ENCODE data around the gene AIMP1. TPM values are rescaled to one million over a fixed set of nuclear protein-coding genes. Genes with fewer than 3 reads are reported as not detected.

AIMP1 gene
- total and polyA plus RNA-seq, 2 of the 13 experiments (the other 11 are each of a cell fraction or from before 2014, with no cell fraction given), result 28.6 to 82.9 TPM

- TF ChIP-seq, protein P1, sequence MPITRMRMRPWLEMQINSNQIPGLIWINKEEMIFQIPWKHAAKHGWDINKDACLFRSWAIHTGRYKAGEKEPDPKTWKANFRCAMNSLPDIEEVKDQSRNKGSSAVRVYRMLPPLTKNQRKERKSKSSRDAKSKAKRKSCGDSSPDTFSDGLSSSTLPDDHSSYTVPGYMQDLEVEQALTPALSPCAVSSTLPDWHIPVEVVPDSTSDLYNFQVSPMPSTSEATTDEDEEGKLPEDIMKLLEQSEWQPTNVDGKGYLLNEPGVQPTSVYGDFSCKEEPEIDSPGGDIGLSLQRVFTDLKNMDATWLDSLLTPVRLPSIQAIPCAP (CRISPR knock-in tag; IDR thresholded peaks at IDR 0.05; ENCODE audit: low read depth), result no peak
- TF ChIP-seq JUND (CRISPR knock-in tag; IDR thresholded peaks at IDR 0.05) (no peak), ARHGAP35 (CRISPR knock-in tag; IDR thresholded peaks at IDR 0.05; ENCODE audit: borderline replicate concordance) (no peak), ELF3 (CRISPR knock-in tag; IDR thresholded peaks at IDR 0.05) (peak; percentile 47; the same call in 1 of the 2 replicates), REL (CRISPR knock-in tag; conservative IDR thresholded peaks at IDR 0.05) (no peak), HNRNPL (IDR thresholded peaks at IDR 0.05; ENCODE audit: low read depth, low read length) (no peak), ISL2 (CRISPR knock-in tag; IDR thresholded peaks at IDR 0.05) (no peak), GFI1 (CRISPR knock-in tag; IDR thresholded peaks at IDR 0.05; ENCODE audit: borderline replicate concordance) (peak; percentile 74; the same call in 1 of the 2 replicates), TFDP1 (CRISPR knock-in tag; IDR thresholded peaks at IDR 0.05; ENCODE audit: borderline replicate concordance) (no peak), SP1 (IDR thresholded peaks at IDR 0.05) (no peak), SP1 (CRISPR knock-in tag; IDR thresholded peaks at IDR 0.05) (no peak), FOXA3 (CRISPR knock-in tag; IDR thresholded peaks at IDR 0.05) (0 out of 2 replicates have a peak, but pooled peaks have one; percentile 29), HOXD1 (CRISPR knock-in tag; IDR thresholded peaks at IDR 0.05) (no peak), YEATS2 (CRISPR knock-in tag; IDR thresholded peaks at IDR 0.05; ENCODE audit: borderline replicate concordance) (no peak)
- TF ChIP-seq, protein P2, sequence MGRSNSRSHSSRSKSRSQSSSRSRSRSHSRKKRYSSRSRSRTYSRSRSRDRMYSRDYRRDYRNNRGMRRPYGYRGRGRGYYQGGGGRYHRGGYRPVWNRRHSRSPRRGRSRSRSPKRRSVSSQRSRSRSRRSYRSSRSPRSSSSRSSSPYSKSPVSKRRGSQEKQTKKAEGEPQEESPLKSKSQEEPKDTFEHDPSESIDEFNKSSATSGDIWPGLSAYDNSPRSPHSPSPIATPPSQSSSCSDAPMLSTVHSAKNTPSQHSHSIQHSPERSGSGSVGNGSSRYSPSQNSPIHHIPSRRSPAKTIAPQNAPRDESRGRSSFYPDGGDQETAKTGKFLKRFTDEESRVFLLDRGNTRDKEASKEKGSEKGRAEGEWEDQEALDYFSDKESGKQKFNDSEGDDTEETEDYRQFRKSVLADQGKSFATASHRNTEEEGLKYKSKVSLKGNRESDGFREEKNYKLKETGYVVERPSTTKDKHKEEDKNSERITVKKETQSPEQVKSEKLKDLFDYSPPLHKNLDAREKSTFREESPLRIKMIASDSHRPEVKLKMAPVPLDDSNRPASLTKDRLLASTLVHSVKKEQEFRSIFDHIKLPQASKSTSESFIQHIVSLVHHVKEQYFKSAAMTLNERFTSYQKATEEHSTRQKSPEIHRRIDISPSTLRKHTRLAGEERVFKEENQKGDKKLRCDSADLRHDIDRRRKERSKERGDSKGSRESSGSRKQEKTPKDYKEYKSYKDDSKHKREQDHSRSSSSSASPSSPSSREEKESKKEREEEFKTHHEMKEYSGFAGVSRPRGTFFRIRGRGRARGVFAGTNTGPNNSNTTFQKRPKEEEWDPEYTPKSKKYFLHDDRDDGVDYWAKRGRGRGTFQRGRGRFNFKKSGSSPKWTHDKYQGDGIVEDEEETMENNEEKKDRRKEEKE (IDR thresholded peaks at IDR 0.05), result no peak
- TF ChIP-seq, protein P3, sequence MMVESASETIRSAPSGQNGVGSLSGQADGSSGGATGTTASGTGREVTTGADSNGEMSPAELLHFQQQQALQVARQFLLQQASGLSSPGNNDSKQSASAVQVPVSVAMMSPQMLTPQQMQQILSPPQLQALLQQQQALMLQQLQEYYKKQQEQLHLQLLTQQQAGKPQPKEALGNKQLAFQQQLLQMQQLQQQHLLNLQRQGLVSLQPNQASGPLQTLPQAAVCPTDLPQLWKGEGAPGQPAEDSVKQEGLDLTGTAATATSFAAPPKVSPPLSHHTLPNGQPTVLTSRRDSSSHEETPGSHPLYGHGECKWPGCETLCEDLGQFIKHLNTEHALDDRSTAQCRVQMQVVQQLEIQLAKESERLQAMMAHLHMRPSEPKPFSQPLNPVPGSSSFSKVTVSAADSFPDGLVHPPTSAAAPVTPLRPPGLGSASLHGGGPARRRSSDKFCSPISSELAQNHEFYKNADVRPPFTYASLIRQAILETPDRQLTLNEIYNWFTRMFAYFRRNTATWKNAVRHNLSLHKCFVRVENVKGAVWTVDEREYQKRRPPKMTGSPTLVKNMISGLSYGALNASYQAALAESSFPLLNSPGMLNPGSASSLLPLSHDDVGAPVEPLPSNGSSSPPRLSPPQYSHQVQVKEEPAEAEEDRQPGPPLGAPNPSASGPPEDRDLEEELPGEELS (CRISPR knock-in tag; IDR thresholded peaks at IDR 0.05), result no peak
- TF ChIP-seq, protein P4, sequence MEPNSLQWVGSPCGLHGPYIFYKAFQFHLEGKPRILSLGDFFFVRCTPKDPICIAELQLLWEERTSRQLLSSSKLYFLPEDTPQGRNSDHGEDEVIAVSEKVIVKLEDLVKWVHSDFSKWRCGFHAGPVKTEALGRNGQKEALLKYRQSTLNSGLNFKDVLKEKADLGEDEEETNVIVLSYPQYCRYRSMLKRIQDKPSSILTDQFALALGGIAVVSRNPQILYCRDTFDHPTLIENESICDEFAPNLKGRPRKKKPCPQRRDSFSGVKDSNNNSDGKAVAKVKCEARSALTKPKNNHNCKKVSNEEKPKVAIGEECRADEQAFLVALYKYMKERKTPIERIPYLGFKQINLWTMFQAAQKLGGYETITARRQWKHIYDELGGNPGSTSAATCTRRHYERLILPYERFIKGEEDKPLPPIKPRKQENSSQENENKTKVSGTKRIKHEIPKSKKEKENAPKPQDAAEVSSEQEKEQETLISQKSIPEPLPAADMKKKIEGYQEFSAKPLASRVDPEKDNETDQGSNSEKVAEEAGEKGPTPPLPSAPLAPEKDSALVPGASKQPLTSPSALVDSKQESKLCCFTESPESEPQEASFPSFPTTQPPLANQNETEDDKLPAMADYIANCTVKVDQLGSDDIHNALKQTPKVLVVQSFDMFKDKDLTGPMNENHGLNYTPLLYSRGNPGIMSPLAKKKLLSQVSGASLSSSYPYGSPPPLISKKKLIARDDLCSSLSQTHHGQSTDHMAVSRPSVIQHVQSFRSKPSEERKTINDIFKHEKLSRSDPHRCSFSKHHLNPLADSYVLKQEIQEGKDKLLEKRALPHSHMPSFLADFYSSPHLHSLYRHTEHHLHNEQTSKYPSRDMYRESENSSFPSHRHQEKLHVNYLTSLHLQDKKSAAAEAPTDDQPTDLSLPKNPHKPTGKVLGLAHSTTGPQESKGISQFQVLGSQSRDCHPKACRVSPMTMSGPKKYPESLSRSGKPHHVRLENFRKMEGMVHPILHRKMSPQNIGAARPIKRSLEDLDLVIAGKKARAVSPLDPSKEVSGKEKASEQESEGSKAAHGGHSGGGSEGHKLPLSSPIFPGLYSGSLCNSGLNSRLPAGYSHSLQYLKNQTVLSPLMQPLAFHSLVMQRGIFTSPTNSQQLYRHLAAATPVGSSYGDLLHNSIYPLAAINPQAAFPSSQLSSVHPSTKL (CRISPR knock-in tag; IDR thresholded peaks at IDR 0.05), result 0 out of 2 replicates have a peak, but pooled peaks have one; percentile 21
- TF ChIP-seq, protein P5, sequence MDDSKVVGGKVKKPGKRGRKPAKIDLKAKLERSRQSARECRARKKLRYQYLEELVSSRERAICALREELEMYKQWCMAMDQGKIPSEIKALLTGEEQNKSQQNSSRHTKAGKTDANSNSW (CRISPR knock-in tag; IDR thresholded peaks at IDR 0.05; ENCODE audit: borderline replicate concordance), result no peak
- TF ChIP-seq, protein P6, sequence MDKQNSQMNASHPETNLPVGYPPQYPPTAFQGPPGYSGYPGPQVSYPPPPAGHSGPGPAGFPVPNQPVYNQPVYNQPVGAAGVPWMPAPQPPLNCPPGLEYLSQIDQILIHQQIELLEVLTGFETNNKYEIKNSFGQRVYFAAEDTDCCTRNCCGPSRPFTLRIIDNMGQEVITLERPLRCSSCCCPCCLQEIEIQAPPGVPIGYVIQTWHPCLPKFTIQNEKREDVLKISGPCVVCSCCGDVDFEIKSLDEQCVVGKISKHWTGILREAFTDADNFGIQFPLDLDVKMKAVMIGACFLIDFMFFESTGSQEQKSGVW (CRISPR knock-in tag; IDR thresholded peaks at IDR 0.05; ENCODE audit: borderline replicate concordance), result no peak
Measured at GRCh38 chr4:106333186-106333585, 16.8 kb downstream of the AIMP1 start (continued).

All from HepG2 (cell line).